ENCODE measurements around the gene ASL. TPM values are rescaled to one million over a fixed set of nuclear protein-coding genes. Genes with fewer than 3 reads are reported as not detected.
"Not testable (repeated sequence)": the region's sequence is repeated elsewhere in the genome, so short reads cannot be mapped to it uniquely, and the experiment has no call there.

The ASL gene
- total RNA-seq, 1 donor from 2014 or later = 39.7 TPM

DNA sequence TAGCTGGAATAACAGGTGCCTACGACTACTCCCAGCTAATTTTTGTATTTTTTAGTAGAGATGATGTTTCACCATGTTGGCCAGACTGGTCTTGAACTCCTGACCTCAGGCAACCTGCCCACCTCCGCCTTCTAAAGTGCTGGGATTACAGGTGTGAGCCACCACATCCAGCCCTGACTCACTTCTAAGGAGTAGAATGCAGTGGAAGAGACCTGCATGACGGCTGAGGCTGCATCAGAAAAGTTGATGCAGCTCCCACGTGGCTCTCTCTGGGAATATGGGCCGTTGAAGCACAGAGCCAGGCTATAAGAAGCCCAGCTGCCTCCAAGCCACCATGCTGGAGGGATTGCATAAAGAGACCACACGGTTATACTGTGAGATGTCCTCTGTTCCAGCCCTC, 21.6 kb upstream of the ASL start:
- DNase-seq (ENCODE audit: low read depth) = no peak
- no peak overlapping the region for H3K4me3 ChIP-seq (ENCODE audit: low read depth, low read length)
- TF ChIP-seq, protein P1, sequence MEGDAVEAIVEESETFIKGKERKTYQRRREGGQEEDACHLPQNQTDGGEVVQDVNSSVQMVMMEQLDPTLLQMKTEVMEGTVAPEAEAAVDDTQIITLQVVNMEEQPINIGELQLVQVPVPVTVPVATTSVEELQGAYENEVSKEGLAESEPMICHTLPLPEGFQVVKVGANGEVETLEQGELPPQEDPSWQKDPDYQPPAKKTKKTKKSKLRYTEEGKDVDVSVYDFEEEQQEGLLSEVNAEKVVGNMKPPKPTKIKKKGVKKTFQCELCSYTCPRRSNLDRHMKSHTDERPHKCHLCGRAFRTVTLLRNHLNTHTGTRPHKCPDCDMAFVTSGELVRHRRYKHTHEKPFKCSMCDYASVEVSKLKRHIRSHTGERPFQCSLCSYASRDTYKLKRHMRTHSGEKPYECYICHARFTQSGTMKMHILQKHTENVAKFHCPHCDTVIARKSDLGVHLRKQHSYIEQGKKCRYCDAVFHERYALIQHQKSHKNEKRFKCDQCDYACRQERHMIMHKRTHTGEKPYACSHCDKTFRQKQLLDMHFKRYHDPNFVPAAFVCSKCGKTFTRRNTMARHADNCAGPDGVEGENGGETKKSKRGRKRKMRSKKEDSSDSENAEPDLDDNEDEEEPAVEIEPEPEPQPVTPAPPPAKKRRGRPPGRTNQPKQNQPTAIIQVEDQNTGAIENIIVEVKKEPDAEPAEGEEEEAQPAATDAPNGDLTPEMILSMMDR (conservative IDR thresholded peaks at IDR 0.05; ENCODE audit: low read depth, low read length) = no peak

DNA sequence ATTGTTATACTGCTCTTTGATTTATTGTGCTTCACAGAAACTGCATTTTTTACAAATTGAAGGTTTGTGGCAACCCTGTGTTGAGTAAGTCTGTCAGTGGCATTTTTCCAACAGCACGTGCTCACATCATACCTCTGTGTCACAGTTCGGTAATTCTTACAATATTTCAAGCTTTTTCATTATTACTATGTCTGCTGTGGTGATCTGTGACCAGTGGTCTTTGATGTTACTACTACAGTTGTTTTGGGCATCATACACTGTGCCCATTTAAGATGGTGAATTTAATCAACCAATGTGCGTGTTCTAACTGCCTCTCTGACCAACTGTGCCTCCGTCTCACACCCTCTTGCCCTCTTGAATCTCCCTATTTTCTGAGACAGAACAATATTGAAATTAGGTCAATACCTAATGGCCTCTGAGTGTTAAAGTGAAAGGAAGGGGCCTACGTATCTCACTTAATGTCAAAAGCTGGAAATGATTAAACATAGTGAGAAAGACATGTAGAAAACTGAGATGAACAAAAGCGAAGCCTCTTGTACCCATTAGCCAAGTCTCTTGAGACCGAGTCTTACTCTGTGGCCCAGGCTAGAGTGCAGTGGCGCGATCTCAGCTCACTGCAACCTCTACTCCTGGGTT, 20.2 kb upstream of the ASL start:
- TF ChIP-seq, protein P1 (conservative IDR thresholded peaks at IDR 0.05; ENCODE audit: low read depth, low read length) = no peak
- no peak for DNase-seq (ENCODE audit: low read depth)

DNA sequence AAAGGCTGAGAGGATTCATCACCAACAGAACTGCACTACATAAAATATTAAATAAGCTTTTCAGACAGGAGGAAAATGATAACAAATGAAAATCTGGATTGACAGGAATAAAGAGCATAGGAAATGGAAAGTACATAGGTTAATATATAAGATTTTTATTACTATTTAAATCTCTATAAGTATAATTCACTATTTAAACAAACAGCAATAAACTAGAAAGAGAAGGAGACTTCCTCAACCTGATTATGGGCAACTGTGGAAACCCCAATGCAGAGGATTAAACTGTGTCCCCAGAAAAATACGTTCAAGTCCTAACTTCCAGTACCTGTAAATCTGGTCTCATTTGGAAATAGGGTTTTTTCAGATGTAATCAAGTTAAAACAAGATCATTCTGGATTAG, 14.8 kb upstream of the ASL start:
- TF ChIP-seq, protein P1 (conservative IDR thresholded peaks at IDR 0.05; ENCODE audit: low read depth, low read length) = no peak
- H3K4me3 ChIP-seq (ENCODE audit: low read depth, low read length) = no peak overlapping the region
- DNase-seq (ENCODE audit: low read depth) = no peak

More for the DNA sequence above, 20.2 kb upstream of the ASL start:
- H3K4me3 ChIP-seq (ENCODE audit: low read depth, low read length) = no peak overlapping the region

DNA sequence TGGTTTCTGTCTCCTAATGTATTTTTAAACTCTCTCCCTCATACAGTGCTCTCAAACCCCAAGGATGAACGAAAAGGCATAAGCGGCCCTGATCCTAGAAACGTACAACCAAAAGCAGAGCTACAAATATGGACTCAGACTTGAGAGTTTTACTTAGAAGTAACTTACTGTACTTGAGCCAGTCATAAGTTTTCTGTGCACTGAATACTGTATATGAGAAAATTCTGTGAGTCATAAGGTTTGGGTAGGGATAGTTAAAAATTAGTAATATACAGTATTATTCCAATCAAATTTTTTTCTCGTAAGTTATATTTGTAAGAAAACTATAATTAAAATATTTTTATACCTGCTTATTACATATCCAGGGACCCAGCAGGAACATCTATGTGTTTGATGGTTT, 5.9 kb upstream of the ASL start:
- no peak overlapping the region for H3K4me3 ChIP-seq (ENCODE audit: low read depth, low read length)
- no peak for DNase-seq (ENCODE audit: low read depth)
- TF ChIP-seq, protein P1 (conservative IDR thresholded peaks at IDR 0.05; ENCODE audit: low read depth, low read length) = no peak

DNA sequence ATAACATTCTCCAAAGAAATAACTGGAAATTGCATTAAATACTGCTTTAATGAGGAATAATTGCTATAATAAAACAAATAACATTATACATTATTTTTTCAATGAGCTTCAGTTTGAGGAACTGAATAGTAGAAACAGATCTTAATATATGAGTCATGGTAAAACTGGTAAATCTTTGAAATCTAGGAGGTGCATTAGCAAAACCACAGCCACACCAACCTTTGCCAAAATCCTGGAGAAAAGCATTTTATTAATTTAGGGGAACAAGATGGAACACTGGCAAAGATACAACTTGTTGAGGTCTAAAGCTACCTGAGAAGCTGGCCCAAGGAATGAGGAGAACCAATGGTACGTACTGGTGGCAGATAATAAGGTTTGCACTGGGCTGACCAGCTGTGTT, 5.4 kb upstream of the ASL start:
- TF ChIP-seq, protein P1 (conservative IDR thresholded peaks at IDR 0.05; ENCODE audit: low read depth, low read length) = no peak
- DNase-seq (ENCODE audit: low read depth) = no peak
- H3K4me3 ChIP-seq (ENCODE audit: low read depth, low read length) = no peak overlapping the region

DNA sequence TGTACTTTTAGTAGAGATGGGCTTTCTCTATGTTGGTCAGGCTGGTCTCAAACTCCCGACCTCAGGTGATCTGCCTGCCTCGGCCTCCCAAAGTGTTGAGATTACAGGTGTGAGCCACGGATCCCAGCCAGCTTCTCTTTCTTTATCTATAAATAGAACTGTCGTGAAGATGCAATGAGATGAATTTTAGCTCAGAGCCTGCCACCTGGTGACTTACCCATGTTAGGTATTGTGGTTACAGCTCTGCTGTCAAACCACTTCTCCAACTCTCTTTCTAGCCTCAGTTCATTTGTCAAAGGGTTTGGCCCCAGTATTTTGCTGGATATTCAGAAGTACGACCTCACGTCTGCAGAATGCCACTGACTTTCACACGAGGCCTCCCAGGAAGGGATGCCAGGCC, 3.4 kb upstream of the ASL start:
- DNase-seq (ENCODE audit: low read depth) = not testable (repeated sequence)
- TF ChIP-seq, protein P1 (conservative IDR thresholded peaks at IDR 0.05; ENCODE audit: low read depth, low read length) = peak; percentile 32

More for the DNA sequence above, 3.4 kb upstream of the ASL start:
- H3K4me3 ChIP-seq (ENCODE audit: low read depth, low read length) = not testable (repeated sequence)
